GM19438 (cell line): ENCODE measurements around the gene LYSMD4.

Experiments used
- ATAC-seq: cut with Tn5 transposase; IDR thresholded peaks from one replicate; pipeline ENCODE4 v1.9.1; 2021; ENCODE audit warnings: low read depth; ENCODE audit not compliant: unreplicated experiment

Gene LYSMD4

DNA sequence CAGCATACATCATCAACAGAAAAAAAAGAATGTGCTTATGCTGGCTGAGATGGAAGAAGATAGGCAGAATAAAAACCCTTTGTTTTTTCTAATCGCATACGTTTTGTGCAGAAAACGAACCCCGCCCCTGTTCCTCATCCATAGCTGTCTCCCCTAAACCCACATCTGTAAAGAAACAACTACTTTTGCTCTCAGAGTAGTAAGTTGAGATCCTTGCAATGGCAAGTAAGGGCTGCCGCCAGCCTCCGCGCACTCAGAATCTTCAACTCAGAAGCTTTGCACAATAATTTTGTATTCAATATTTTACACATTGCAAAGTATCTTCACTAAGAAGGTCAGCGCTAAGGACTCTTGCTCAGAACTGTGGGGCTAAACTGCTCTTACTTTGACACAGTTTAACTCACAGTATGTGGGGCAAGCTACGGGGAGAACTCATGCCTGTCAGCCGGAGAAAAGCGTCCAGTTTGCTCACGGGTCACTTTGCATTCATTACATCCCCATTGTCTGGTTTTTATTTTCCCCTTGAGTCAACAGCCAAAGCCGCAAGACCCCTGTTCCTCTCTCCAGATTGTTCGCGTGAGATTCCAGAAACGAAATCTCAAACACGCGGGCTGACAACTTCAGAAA, 1.0 kb downstream of the LYSMD4 start:
- ATAC-seq = no peak

DNA sequence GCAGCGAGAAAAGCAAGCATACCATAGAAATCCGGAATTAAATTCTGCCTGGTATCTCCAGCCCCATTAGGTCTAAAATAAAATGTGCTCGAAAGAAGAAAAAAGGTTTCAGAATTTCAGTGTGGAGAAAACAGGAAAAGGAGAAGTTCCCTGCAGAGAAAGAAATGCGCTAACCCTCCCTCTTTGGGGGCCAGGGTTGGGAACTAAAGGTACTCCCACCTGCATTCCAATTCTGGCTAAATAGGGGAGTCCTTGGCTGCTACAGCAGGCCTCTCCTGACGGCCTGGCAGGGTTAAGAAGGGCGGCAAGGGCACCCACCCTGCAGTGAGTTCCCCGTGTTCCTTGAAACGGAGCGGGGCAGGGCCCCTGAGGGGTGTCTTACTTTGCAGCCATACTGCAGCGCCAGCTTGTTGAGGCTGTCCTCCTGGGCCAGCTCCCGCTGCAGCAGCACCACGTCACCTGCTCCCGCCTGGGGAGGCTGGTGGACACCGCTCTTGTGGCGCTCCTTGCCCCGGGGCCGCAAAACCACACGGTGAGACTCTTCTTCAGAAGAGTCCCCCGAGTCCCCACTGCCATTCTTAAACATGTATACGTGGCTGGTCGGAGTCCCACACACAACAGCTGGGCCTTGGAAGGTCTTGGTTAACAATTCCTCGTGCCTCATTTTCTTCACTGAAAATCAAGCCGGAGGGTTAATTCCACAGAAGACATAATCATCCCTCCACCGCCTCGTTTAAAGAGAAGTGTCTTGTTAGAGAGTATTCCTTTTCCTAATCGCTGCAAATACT, 1.7 kb downstream of the LYSMD4 start:
- ATAC-seq = no peak

DNA sequence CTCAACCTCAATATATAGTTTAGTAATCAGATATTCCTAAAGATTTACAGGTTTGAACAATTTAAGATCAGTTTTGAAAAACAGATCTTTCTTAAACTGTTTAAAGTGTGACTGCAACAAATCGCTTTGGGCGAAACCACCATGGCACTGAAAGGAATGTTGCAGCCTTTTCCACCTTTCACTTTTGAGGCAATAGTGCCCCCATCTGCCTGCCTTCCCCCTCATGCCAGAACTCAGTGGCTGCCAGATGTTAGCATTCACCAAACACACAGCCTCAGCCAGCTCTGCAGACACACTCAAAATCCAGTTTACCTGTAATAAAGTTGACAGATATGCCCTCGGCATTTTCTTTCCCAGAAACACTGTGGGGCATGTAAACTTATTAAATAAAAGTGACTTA, 3.3 kb downstream of the LYSMD4 start:
- no peak for ATAC-seq

DNA sequence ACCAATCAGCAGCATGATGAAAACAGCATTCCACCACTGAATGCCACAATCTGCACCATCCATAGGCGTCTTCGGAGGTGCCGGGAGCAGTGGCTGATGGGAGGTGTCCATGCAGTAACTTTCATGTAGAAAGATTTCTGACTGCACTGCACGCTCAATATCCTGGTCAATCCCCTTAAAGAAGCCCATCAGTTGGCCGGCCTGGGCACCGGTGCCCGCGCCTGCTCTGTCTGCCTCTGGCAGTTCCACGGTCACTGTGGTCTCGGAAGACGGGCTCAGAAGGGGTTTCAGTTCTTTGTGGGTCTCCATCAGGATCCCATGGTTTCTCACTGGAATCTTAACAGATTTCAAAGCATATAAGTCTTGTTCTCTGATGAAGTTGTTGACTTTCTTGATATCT, 3.9 kb downstream of the LYSMD4 start:
- no peak for ATAC-seq

DNA sequence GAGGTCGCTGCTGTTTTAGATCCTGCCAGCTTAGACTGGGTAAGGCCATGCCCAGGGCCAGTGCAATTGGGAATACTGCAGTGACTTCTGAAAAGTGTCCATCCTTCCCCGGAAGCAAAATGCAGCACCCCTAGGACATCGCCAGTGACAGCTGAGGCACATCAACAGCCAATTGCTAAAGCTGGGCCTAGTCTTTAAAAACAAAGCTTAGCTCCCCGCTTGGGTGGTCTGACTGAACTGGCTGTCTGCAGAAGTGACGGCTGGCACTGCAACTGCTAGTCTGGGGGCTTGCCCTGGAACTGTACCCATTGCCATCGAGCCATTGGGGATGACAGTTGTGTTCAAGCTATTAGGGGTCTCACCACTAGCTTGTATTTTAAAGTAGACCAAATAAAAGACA, 4.3 kb downstream of the LYSMD4 start:
- no peak for ATAC-seq

DNA sequence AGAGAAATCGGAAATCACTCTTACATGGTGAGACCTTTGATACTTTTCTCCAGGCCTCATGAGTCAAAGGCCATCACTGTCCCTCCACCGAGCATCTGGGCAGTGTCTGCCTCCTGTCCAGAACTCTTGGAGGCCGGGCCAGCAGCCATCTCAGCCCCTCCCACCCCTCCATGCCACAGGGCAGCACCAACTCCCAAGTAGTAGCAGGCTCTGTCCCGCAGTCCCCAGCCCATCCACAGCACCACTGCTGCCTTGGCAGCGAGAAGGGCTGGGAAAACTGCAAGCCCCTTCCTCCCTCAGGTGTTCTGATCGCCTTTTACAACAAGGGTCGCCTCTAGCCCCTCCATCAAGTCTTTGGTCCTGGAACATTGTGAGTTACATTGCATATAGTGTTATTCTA, 5.5 kb downstream of the LYSMD4 start:
- no peak for ATAC-seq

DNA sequence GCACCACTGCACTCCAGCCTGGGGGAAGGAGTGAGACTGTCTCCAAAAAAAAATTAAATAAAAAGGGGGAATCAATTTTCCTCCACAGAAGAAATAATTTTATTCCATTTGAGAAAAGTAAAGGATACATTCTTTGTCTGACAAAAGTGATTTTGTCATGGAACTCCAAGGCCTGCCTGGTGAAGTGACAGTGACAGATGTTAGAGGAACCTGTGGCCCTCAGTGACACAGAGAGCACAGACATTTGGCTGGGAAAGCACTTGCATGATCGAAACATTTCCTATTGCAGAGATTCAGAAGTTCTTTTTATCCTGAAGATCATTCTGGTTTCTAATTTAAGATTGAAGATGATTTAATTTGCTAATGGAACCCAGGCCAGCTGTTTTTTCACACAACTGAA, 5.9 kb downstream of the LYSMD4 start:
- ATAC-seq = no peak

DNA sequence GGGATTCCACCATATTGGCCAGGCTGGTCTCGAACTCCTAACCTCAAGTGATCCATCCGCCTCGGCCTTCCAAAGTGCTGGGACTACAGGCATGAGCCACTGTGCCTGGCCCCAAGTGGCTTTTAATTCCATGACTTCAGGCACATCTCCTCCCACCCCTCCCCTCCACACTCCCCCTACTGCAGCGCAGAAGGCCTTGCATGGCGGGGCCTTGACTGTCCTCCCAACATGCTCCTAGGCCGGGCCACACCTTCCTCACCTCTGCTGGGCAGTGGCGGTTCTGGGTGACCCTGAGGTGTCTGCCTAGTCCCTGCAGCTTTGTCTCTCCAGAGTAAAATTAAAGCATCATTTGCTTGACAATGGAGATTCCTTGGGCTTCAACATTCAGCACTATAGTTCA, 6.9 kb downstream of the LYSMD4 start:
- ATAC-seq = no peak

DNA sequence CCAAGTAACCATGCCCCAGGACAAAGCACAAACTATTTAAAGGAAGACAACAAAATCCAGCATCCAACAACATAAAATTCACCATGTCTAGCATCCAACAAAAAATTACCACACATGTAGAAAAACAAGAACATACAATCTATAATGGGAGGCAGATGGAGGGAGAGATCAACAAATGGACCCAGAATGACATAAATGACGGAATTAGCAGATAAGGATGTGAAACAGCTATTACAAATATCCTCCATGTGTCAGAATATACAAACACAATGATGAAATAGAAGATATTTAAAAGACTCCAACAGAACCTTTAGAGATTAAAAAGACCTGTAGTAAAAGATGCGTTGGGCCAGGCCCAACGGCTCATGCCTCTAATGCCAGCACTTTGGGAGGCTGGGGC, 10.8 kb downstream of the LYSMD4 start:
- no peak for ATAC-seq

DNA sequence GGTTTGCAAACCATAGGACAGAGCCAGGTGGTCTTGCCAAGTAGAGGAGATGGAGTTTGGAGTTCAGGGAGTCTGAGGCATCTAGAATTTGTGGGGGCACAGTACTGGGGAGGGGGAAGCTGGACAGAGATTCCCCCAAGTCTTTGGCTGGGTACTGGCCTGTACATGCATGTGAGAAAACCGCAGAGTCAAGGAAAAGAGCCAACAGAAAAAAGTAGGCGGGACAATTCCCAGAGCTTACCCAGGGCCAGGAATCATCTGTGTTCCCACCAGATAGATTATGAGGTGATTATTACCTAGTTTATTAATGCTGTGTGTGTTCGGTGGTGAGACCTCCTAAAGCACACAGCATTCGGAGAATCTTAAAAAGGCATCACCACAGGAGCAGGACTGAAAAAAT, 11.3 kb downstream of the LYSMD4 start:
- ATAC-seq = no peak

DNA sequence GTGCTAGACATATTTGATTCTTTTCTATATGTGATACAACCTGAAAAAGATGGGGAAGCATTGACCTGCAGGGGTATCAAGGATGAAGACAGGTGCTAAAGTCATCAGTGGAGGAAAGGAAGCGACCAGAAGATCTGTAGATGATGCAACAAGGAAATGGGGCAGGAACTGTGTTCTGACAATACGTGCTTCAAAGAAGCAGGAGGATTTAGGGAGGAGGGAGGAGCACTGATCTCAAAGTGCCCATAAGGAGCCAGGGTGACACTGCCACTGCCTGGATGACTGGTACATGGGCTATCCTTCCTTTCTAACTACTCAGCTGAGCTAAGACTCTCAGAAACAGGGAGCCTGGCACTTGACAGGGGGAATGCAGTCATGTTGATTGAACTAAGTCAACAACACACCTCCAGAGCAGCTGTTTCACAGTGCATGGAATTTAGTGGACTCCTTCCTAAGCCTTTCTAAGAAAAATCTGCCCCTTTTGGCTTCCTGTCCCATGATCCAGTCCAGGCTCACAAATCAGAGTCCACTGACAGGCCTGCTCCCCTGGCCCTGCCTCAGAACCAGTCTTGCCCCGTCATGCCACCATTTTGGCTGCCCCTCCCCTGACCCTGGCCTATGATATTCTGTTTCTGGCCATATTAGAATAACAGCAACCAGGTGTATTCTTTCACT, 12.0 kb downstream of the LYSMD4 start:
- no peak for ATAC-seq

DNA sequence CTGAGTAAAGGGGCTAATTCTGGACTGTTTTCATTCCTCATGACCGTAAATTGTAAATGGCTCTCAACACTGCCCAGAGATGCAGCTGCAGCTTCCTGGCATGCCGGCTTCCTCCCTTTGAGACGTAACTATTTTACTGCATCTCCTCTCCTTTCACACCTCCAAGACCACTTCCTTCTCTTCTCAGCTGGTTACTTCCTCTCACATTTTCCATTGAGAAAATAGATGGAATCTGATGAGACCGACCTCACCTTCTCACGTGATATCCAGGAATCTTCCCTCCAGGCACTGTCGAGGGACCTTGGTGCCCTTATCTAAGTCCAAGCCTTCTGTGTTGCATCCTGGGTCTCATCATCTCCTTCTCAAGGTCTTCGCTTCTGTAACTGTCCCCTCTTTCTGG, 12.7 kb downstream of the LYSMD4 start:
- no peak for ATAC-seq

DNA sequence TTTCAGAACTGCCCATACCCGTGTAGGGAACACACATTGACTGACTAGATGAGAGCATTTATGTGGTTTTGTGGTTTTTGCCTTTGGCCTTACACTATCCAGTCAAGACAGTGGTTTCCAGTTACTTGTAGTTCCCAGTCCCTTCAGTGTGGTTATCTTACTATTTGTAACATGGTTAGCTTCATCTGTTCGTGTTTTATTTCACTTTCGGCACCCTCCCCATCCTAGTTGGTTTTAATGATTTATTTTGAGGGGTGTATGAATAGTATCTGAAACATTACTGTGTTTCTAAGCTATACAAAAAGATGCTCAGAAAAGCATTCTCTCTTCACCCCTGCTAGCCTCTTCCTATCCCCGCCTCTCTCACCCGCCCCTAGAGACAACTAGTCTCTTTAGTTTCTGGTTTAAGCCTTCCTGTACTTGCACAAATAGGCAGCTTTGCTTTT, 14.1 kb downstream of the LYSMD4 start:
- ATAC-seq = peak; percentile 81

DNA sequence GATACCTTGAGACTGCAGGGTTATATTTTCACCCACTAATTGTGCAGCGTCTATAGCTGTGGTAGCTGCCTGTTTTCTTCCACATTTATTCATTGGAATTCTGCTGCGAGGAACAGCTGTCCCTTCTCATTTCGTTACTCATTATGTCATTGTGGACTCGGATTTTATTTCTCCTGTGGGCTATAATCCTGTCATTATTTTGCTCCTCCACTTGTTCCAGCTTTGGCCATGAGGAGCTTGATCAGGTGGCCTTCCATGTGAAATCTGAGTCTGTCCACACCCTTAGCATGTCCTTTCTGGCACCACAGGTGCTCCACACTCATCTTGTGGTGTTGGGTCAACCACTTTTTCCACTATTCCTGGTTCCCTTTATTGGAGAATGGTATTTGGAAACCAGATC, 14.8 kb downstream of the LYSMD4 start:
- ATAC-seq = no peak

DNA sequence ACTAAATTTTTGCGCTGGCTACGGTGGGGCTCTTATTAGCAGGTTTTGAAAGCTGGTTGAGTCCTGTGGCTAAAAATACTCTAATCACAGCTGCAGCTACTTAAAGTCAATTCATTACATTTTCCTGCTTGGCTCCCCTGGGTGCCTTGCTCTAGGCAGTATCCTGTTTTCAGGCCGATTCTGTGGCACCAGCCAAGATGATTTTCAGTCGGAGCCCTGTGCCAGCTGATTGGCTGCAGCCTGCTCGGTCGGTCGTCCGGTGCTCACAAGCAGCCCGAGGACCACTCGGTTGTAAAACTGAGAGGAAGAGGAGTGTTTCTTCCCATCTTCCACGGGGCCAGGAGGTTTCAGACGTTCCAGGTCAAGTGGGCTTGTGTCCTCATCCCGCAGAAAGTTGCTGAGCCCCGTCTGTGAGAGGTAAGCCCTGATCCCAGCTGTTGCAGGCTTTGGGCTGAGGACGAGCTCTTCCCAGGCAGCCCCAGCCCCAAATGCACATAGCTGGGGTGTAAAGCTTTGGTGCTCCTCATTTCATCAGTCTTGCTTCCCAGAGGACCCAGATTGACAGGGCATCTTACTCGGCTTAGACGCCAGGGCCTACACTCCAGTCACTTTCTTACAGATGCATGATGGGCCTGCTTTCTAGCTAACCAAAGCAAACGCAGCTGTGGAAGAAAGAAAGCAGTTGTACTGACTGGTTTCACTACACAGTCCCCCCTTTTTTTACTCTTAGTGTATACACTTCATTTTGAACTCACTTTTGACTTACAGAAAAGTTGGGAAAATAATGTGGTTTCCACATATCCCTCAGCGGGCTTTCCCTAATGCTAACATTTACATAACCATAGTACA, 15.9 kb downstream of the LYSMD4 start:
- ATAC-seq = no peak

DNA sequence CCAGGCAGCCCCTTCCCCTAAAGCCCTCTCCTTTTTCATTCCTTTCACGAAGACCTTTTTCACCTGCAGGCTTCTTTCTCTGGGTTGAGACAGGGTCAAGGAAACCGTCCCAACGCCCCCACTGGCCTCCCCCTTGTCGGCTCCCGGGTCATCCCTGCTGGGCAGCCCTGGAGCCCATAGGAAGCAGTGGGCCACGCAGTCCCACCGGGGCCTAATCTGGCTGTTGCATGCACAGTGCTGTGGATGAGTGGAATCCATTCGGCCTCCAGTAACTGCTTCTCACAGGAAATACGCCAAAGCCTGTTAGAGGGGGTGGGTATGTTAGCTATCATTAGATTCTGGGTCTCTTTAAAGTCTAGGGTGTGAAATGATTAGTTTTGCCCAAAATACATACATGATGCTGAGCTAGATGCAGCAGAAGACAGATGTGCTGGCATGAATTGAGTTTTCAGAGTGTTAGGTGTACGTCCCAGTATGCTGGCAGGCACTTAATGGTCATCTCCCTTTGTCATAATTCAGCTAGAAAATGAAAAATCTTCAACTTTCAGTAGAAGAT, 16.6 kb downstream of the LYSMD4 start:
- no peak for ATAC-seq

DNA sequence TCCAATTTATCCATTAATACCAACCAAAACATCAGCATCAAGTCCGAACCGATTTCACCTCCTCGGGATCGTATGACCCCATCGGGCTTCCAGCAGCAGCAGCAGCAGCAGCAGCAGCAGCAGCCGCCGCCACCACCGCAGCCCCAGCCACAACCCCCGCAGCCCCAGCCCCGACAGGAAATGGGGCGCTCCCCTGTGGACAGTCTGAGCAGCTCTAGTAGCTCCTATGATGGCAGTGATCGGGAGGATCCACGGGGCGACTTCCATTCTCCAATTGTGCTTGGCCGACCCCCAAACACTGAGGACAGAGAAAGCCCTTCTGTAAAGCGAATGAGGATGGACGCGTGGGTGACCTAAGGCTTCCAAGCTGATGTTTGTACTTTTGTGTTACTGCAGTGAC, 20.8 kb downstream of the LYSMD4 start:
- ATAC-seq = no peak

DNA sequence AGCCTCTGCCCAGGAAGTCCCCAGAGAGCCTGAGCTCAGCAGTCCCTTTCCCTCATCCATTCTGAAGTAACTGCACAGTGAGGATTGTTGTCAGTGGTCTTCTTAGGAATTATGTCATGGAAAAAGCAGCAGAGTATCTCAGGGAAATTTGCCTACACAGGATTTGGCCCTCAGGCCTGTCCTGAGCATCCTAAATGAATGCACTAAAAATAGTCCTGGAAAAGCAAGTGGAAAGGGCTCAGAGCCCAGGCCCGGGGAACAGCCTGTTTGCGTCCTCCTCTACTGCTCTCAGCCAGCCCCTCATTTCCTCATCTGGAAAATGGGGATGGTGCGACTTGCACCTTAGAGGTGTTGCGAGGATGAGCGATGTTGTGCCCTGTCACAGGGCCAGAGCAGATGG, 21.6 kb downstream of the LYSMD4 start:
- no peak for ATAC-seq

DNA sequence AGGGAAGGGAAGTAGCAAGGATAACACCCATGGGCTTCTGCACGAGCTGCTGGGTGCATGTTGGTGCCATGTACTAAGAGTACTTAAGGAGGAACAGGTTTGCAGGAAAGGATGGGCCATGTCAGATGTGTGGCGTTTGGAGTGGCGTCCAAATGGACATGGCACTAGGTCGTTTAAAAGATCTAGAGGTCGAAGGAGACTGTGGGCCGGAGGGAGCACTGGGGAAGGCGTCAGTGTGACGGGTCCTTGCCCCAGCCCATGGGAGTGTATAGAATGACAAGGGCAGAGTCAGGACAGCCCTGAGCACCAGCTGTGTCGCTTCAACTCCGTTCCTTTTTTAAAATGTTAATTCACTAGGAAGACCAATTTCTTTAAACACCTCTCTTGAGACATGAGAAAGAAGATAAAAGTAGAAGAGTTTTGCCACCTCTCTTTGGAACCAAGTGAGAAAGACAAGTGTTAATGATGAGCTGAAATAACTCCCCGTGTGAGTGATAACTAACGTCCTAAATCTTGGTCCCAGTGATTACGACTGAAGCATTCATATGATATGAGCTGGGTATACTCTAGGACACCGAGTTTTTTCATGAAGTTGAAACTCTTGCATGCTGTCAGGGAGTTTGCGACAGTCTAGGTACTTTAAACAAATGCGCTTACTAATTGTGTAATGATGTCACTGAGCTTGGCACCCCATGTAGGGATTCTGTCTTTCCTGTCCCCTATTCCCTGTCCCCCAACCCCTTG, 23.8 kb downstream of the LYSMD4 start:
- ATAC-seq = no peak

DNA sequence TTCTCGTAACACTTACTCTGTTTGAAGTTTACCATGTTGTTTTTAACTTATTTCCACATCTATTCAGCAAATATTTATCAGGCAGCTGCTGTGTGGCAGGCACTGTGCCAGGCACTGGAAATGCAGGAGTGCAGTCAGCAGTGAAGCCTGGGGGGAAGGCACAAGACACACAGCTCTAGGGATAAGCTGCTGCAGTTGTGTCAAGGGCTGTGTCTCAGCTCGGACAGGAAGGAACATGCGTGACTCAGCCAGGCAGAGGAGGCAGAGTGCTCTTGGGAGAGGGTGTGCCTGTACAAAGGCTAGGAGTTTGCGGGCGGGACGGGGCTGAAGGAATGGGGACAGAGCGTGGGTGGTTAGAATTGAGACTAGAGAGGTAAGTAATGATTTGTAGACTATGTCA, 24.7 kb downstream of the LYSMD4 start:
- ATAC-seq = no peak
